A549 (cell line): Measurements from ENCODE around the gene CD4. TPM values are rescaled to one million over a fixed set of nuclear protein-coding genes. Genes with fewer than 3 reads are reported as not detected.

Experiments
- ATAC-seq, 2 experiments: fragments of 200-7000 bp in 1 of 2; fragments of >200 bp in 1 of 2; cut with Nextera tagmentation in 1 of 2; cut with Tn5 transposase in 1 of 2; 3 replicates each; pipeline versions ENCODE4 v1.8.0 to v1.9.1; 2018 to 2020; ENCODE audit warnings: mild to moderate bottlenecking in 1 of 2, moderate library complexity in 1 of 2
- CTCF ChIA-PET: fragments of 300-600 bp; sonication (Branson Sonifier 250); formaldehyde crosslinking; extraction: SDS; loops from one replicate; lab custom pipeline; 2021; ENCODE audit warnings: antibody characterized with exemption, inconsistent platforms; lab: Yijun Ruan, JAX
- POLR2A ChIA-PET: fragments of 350-600 bp; formaldehyde crosslinking; extraction: SDS; loops from one replicate; lab custom pipeline; 2021; ENCODE audit warnings: antibody characterized with exemption, inconsistent platforms; lab: Yijun Ruan, JAX
- DNase-seq, 2 experiments: peaks; one replicate each; pipeline versions ENCODE4 v3.0.0 to v3.0.0-alpha.2; 2011 to 2016; ENCODE audit warnings: low read depth in 1 of 2, low spot score in 1 of 2
- FAIRE-seq: peaks from 2 replicates; lab custom pipeline; 2011; peaks lifted over from hg19 to GRCh38; lab: Jason Lieb, UNC
- H3K27ac ChIP-seq, 2 experiments: fragments of >200 bp; sonication (Bioruptor Twin); formaldehyde crosslinking; 3 replicates each; pipeline ENCODE4 v1.5.1; 2016 to 2017
- H3K4me1 ChIP-seq: fragments of >200 bp; sonication (Bioruptor Twin); formaldehyde crosslinking; 3 replicates; pipeline ENCODE4 v1.6.1; 2016
- H3K4me2 ChIP-seq: fragments of >200 bp; sonication (Bioruptor Twin); formaldehyde crosslinking; 3 replicates; pipeline ENCODE4 v1.6.1; 2016
- H3K4me3 ChIP-seq: fragments of >200 bp; sonication (Bioruptor Twin); formaldehyde crosslinking; 3 replicates; pipeline ENCODE4 v1.5.1; 2016
- H3K9me3 ChIP-seq: fragments of >200 bp; sonication (Bioruptor Twin); formaldehyde crosslinking; 3 replicates; pipeline ENCODE4 v1.6.1; 2016
- ATOH8 ChIP-seq: fragments of 250-450 bp; sonication (Bioruptor Pico); IDR thresholded peaks from 2 replicates; pipeline ENCODE4 v1.5.0; 2020; ENCODE audit warnings: low read depth, mild to moderate bottlenecking, moderate library complexity
- CBX2 ChIP-seq: fragments of 200-600 bp; sonication (generic); IDR thresholded peaks from 2 replicates; pipeline ENCODE4 v1.6.1; 2016; ENCODE audit warnings: low read depth, mild to moderate bottlenecking, borderline replicate concordance
- CBX8 ChIP-seq: fragments of 200-600 bp; sonication (generic); IDR thresholded peaks from 2 replicates; pipeline ENCODE4 v1.6.1; 2016
- CHD2 ChIP-seq: fragments of 150-350 bp; IDR thresholded peaks from 2 replicates; pipeline ENCODE4 v1.6.1; 2014; ENCODE audit warnings: low read length; ENCODE audit not compliant: partially characterized antibody
- CTCF ChIP-seq: fragments of >200 bp; sonication (Bioruptor Twin); formaldehyde crosslinking; IDR thresholded peaks from 3 replicates; pipeline ENCODE4 v1.5.1; 2016
- EHF ChIP-seq: fragments of 250-450 bp; sonication (Bioruptor Pico); IDR thresholded peaks from 2 replicates; pipeline ENCODE4 v1.5.0; 2020; ENCODE audit warnings: mild to moderate bottlenecking
- EHMT2 ChIP-seq: fragments of 200-600 bp; sonication (generic); IDR thresholded peaks from 2 replicates; pipeline ENCODE4 v1.6.1; 2016; ENCODE audit warnings: antibody characterized with exemption, low read depth, mild to moderate bottlenecking, moderate library complexity
- EP300 ChIP-seq, 2 experiments: fragments of >200 bp; sonication (Bioruptor Twin); formaldehyde crosslinking; IDR thresholded peaks; 2 replicates in 1 of 2; 3 replicates in 1 of 2; pipeline ENCODE4 v1.6.1; 2016 to 2017
- FOXS1 ChIP-seq: fragments of 250-450 bp; sonication (Bioruptor Pico); IDR thresholded peaks from 2 replicates; pipeline ENCODE4 v1.5.0; 2020; ENCODE audit warnings: mild to moderate bottlenecking, moderate library complexity
- GATA3 ChIP-seq: IDR thresholded peaks from 2 replicates; pipeline ENCODE4 v1.6.1; 2012; ENCODE audit warnings: borderline replicate concordance
- HDAC2 ChIP-seq: fragments of 200-600 bp; sonication (generic); IDR thresholded peaks from 2 replicates; pipeline ENCODE4 v1.6.1; 2016
- HEYL ChIP-seq: fragments of 250-450 bp; sonication (Bioruptor Pico); IDR thresholded peaks from 2 replicates; pipeline ENCODE4 v1.8.0; 2021; ENCODE audit warnings: mild to moderate bottlenecking, moderate library complexity
- HMGXB4 ChIP-seq: fragments of 250-450 bp; sonication (Bioruptor Pico); IDR thresholded peaks from 2 replicates; pipeline ENCODE4 v1.5.0; 2021; ENCODE audit warnings: mild to moderate bottlenecking, moderate library complexity, borderline replicate concordance
- HOXB13 ChIP-seq: fragments of 250-450 bp; sonication (Bioruptor Pico); IDR thresholded peaks from 2 replicates; pipeline ENCODE4 v1.5.0; 2020; ENCODE audit warnings: low read depth, mild to moderate bottlenecking, moderate library complexity
- JUN ChIP-seq, 2 experiments: fragments of >200 bp; sonication (Bioruptor Twin); formaldehyde crosslinking; IDR thresholded peaks; 2 replicates in 1 of 2; 3 replicates in 1 of 2; pipeline ENCODE4 v1.6.1; 2016 to 2017
- KDM1A ChIP-seq: fragments of 200-600 bp; sonication (generic); IDR thresholded peaks from 2 replicates; pipeline ENCODE4 v1.6.1; 2016; ENCODE audit warnings: low read depth, mild to moderate bottlenecking
- MAFK ChIP-seq: fragments of 450-650 bp; IDR thresholded peaks from 2 replicates; pipeline ENCODE4 v1.6.1; 2014; ENCODE audit not compliant: partially characterized antibody
- MAZ ChIP-seq: fragments of 150-350 bp; IDR thresholded peaks from 2 replicates; pipeline ENCODE4 v1.6.1; 2014; ENCODE audit warnings: antibody characterized with exemption, low read depth, low read length, borderline replicate concordance
- NFE2L2 ChIP-seq: fragments of 150-350 bp; conservative IDR thresholded peaks from 2 replicates; pipeline ENCODE4 v1.6.1; 2014; ENCODE audit warnings: low read length
- NPAS2 ChIP-seq: fragments of 250-450 bp; sonication (Bioruptor Pico); IDR thresholded peaks from 2 replicates; pipeline ENCODE4 v1.8.0; 2022; ENCODE audit warnings: mild to moderate bottlenecking, moderate library complexity, borderline replicate concordance
- POLR2A ChIP-seq: IDR thresholded peaks from 2 replicates; pipeline ENCODE4 v1.6.1; 2012; ENCODE audit warnings: mild to moderate bottlenecking, low read length
- POLR2AphosphoS2 ChIP-seq: conservative IDR thresholded peaks from 2 replicates; pipeline ENCODE4 v1.6.1; 2012; ENCODE audit warnings: low read length, improper control_type of control experiment, inconsistent platforms
- RARB ChIP-seq: fragments of 250-450 bp; sonication (Bioruptor Pico); IDR thresholded peaks from 2 replicates; pipeline ENCODE4 v1.8.0; 2021; ENCODE audit warnings: mild to moderate bottlenecking, moderate library complexity
- SMC3 ChIP-seq: fragments of >200 bp; sonication (Bioruptor Twin); formaldehyde crosslinking; IDR thresholded peaks from 3 replicates; pipeline ENCODE4 v1.6.1; 2018; ENCODE audit warnings: inconsistent platforms
- WGBS: methylation state at CpG from one replicate; pipeline ENCODE4 v1.1.6; 2017; ENCODE audit errors: missing lambda C conversion rate; 5-methylcytosine and 5-hydroxymethylcytosine counted together
- polyA plus RNA-seq, 4 experiments: library from polyadenylated mRNA; depleted of rRNA in 3 of 4; stranded (reverse); fragments of >200 nt; fragmentation: RNase III in 1 of 4; extraction: RNeasy Plus Mini Kit Qiagen cat#74134 plus additional on column Dnase treatment in 1 of 4; gene quantifications; 2 replicates in 3 of 4; 3 replicates in 1 of 4; pipeline ENCODE4 v1.2.3, GENCODE V29; 2011 to 2017
- TF ChIP-seq, protein P1 (sequence below): IDR thresholded peaks from 2 replicates; pipeline ENCODE4 v1.6.1; 2012
- TF ChIP-seq, protein P2 (sequence below): IDR thresholded peaks from 2 replicates; pipeline ENCODE4 v1.6.1; 2012; ENCODE audit warnings: low read depth, borderline replicate concordance

The CD4 gene
- polyA plus RNA-seq, 2 of the 4 experiments (the other 2 are of a cell fraction), result 0.03 TPM; not detected in 1

DNA sequence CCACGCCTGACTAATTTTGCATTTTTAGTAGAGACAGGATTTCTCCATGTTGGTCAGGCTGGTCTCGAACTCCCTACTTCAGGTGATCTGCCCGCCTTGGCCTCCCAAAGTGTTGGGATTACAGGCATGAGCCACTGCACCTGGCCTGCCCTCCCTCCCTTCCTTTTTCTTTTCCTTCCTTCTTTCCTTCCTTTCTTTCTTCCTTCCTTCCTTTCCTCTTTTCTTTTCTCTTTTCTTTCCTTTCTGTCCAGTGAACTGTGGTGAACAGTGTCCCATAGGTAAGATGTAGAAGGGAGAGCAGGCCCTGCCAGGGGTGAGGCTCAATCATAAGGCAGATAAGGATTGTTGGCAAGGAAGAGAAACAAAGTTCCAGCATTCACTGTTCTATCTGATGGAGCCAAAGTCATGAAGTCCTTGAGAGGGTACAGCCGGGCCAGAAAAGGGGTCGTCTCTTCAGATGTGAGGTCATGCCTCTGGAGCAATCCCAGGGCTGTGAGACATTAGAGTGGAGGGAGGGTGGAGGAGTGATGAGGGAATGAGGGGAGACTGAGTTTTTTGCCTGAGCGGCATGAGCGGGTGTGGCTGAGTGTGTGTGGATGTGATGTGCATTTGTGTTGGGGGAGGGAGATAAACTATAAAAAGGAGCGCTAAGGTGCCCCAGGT, 32.2 kb upstream of the CD4 start:
- FAIRE-seq (no peak), ATAC-seq (no peak)
- Histone ChIP-seq H3K27ac (0 out of 6 replicates have a peak overlapping the region, but pooled peaks of 1 of the 2 experiments have one; percentile 22), H3K9me3 (no peaks in the 10 kb centered on the region)
- no peak for TF ChIP-seq NPAS2 (CRISPR knock-in tag)
- no peak for TF ChIP-seq POLR2A
- TF ChIP-seq, protein P1, sequence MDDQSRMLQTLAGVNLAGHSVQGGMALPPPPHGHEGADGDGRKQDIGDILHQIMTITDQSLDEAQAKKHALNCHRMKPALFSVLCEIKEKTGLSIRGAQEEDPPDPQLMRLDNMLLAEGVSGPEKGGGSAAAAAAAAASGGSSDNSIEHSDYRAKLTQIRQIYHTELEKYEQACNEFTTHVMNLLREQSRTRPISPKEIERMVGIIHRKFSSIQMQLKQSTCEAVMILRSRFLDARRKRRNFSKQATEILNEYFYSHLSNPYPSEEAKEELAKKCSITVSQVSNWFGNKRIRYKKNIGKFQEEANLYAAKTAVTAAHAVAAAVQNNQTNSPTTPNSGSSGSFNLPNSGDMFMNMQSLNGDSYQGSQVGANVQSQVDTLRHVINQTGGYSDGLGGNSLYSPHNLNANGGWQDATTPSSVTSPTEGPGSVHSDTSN, result no peak
- no peak for TF ChIP-seq SMC3
- no peak for TF ChIP-seq HEYL (CRISPR knock-in tag)
- TF ChIP-seq HMGXB4 (CRISPR knock-in tag), result no peak
- no peak for TF ChIP-seq EHMT2
- TF ChIP-seq FOXS1 (CRISPR knock-in tag), result no peak
- no peak for TF ChIP-seq MAFK
- TF ChIP-seq, all 56 proteins: peak for 0
- CTCF ChIA-PET, result interaction anchor here (0.7 to 13.7 kb wide), 4 partner anchors 20 to 92 kb away, joined by 3 to 670 read pairs (median 172); partner anchors contain the start of genes CD4, GNB3, GPR162 and LAG3
- POLR2A ChIA-PET, result interaction anchor here (1.2 kb wide), 1 partner anchor 9 kb away, joined by 4 read pairs; the partner anchor contains the start of gene PTMS
- H3K4me3 ChIP-seq, result no peak overlapping the region
- no peak for DNase-seq
- no peak overlapping the region for H3K4me2 ChIP-seq
- peaks cover 10% of the 10 kb centered on the region for H3K4me1 ChIP-seq
- 90% methylated on average over 8 of the region's 8 CpGs for WGBS

DNA sequence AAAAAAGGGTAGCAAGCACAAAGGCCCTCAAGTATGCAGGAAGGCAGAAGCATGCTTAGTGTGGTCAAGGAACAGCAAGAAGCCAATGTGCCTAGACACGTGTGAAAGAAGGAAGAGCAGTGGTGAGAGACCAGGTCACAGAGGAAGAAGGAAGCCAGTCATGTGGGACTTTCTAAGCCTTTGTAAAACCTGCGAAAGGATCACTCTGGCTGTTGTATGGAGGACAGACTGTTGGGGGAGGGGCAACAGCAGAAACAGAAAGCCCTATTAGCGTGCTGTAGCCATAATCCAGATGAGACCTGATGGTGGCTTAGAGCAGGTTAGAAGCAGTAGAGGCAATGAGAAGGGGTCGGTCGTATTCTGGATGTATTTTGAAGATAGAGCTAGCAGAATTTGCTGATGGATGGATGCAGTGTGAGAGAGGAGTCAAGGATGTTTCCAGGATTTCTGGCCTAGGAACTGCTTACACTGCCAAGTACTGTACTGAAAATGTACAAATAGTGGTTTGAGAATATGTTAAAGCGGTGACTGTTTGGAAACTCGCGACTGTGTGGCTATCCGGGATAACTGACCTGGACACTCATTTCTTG, 30.7 kb upstream of the CD4 start:
- POLR2A ChIA-PET, result interaction anchor here (1.2 kb wide), 1 partner anchor 34 kb away, joined by 4 read pairs; the partner anchor contains the start of gene COPS7A
- no peak for ATAC-seq
- no peak for DNase-seq
- H3K4me2 ChIP-seq, result no peak overlapping the region
- 92% methylated on average over 9 of the region's 9 CpGs for WGBS
- H3K4me1 ChIP-seq, result peaks cover 20% of the 10 kb centered on the region
- no peak for TF ChIP-seq RARB (CRISPR knock-in tag)
- TF ChIP-seq POLR2AphosphoS2, result no peak
- no peak for TF ChIP-seq HDAC2
- TF ChIP-seq GATA3, result no peak
- no peak for TF ChIP-seq CHD2
- TF ChIP-seq NFE2L2, result no peak
- TF ChIP-seq MAZ, result no peak
- no peak for TF ChIP-seq HEYL (CRISPR knock-in tag)
- TF ChIP-seq HOXB13 (CRISPR knock-in tag), result no peak
- 0 out of 6 replicates have a peak overlapping the region, but pooled peaks of 1 of the 2 experiments have one; percentile 13 for H3K27ac ChIP-seq
- no peak for FAIRE-seq
- CTCF ChIA-PET, result interaction anchor here (0.9 to 13.7 kb wide), 5 partner anchors 19 to 132 kb away, joined by 3 to 670 read pairs (median 4); partner anchors contain the start of genes CD4, LAG3, P3H3 and PTMS
- H3K9me3 ChIP-seq, result no peaks in the 10 kb centered on the region
- no peak overlapping the region for H3K4me3 ChIP-seq

DNA sequence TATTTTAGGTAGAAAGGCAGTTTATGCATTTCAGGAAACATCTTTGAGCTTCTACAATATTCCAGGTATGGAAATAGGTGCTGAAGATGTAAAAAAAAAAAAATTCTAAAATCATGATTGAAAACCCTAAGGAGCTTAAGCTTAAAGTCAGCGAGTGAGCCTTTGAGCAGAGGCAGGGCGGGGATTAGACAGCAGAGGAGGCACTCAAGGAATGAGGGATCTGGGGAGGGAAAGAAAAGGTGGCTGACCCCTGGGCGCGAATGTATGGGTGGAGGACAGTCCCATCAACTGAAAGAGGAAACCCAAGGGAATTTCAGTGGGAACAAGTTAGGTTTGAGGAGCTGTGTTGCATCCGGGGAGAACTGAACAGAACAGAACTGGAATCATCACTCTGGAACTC, 29.6 kb upstream of the CD4 start:
- Histone ChIP-seq H3K9me3 (no peaks in the 10 kb centered on the region), H3K27ac (peak overlapping the region in 1 of 2 experiments; percentile 6; a peak in 2 of 6 replicates), H3K4me1 (peaks cover 15% of the 10 kb centered on the region), H3K4me2 (no peak overlapping the region), H3K4me3 (no peak overlapping the region)
- no peak for FAIRE-seq
- POLR2A ChIA-PET, result interaction anchor here (1.2 kb wide), 1 partner anchor 36 kb away, joined by 4 read pairs; the partner anchor contains the start of gene COPS7A
- DNase-seq, result no peak
- no peak for ATAC-seq
- CTCF ChIA-PET, result interaction anchor here (0.5 to 13.7 kb wide), 5 partner anchors 18 to 131 kb away, joined by 3 to 670 read pairs (median 4); partner anchors contain the start of genes CD4, LAG3, P3H3 and PTMS
- WGBS, result 91% methylated on average over 5 of the region's 5 CpGs
- TF ChIP-seq EP300 (IDR thresholded peaks at IDR 0.05), result no peak
- no peak for TF ChIP-seq KDM1A
- TF ChIP-seq, protein P2, sequence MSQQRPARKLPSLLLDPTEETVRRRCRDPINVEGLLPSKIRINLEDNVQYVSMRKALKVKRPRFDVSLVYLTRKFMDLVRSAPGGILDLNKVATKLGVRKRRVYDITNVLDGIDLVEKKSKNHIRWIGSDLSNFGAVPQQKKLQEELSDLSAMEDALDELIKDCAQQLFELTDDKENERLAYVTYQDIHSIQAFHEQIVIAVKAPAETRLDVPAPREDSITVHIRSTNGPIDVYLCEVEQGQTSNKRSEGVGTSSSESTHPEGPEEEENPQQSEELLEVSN, result no peak
- no peak for TF ChIP-seq RARB (CRISPR knock-in tag)
- TF ChIP-seq POLR2AphosphoS2, result no peak
- no peak for TF ChIP-seq CBX2
- no peak for TF ChIP-seq JUN (IDR thresholded peaks at IDR 0.05)
- no peak for TF ChIP-seq ATOH8 (CRISPR knock-in tag)
- no peak for TF ChIP-seq CBX8
- no peak for TF ChIP-seq CHD2
- TF ChIP-seq EHF (CRISPR knock-in tag), result no peak
- TF ChIP-seq CTCF, result no peak
